GM23338 (cell line): ENCODE results near the gene DAB2. TPM values are rescaled to one million over a fixed set of nuclear protein-coding genes. Genes with fewer than 3 reads are reported as not detected.

Experiments
- ATAC-seq: fragments of 200-7000 bp; cut with Tn5 transposase; 3 replicates; pipeline ENCODE4 v1.9.1; 2020
- DNase-seq: peaks from one replicate; pipeline ENCODE4 v3.0.0-alpha.2; 2015; ENCODE audit warnings: low spot score
- H2AFZ ChIP-seq: fragments of 200-600 bp; sonication (generic); 2 replicates; pipeline ENCODE4 v1.8.0; 2016; ENCODE audit warnings: antibody characterized with exemption, mild to moderate bottlenecking, moderate library complexity
- H3F3A ChIP-seq: fragments of 200-600 bp; sonication (generic); replicated peaks from 2 replicates; pipeline ENCODE4 v1.8.0; 2017; ENCODE audit warnings: antibody characterized with exemption, mixed run types, low read depth
- H3K27ac ChIP-seq: fragments of 200-600 bp; sonication (generic); 2 replicates; pipeline ENCODE4 v1.6.1; 2016; ENCODE audit warnings: low read depth
- H3K27me3 ChIP-seq: fragments of 200-600 bp; sonication (generic); 2 replicates; pipeline ENCODE4 v1.8.0; 2016; ENCODE audit warnings: mild to moderate bottlenecking, mixed run types, moderate library complexity; ENCODE audit not compliant: insufficient read depth
- H3K36me3 ChIP-seq: fragments of 200-600 bp; sonication (generic); 2 replicates; pipeline ENCODE4 v1.8.0; 2016; ENCODE audit warnings: mild to moderate bottlenecking; ENCODE audit not compliant: insufficient read depth
- H3K4me1 ChIP-seq: fragments of 200-600 bp; sonication (generic); 2 replicates; pipeline ENCODE4 v1.8.0; 2016; ENCODE audit warnings: mild to moderate bottlenecking, moderate library complexity; ENCODE audit not compliant: insufficient read depth
- H3K4me2 ChIP-seq: fragments of 200-600 bp; sonication (generic); 2 replicates; pipeline ENCODE4 v1.7.1; 2017; ENCODE audit warnings: mixed run types
- H3K4me3 ChIP-seq: fragments of 200-600 bp; sonication (generic); 2 replicates; pipeline ENCODE4 v1.6.1; 2016; ENCODE audit warnings: mixed run types
- H3K79me2 ChIP-seq: fragments of 200-600 bp; sonication (generic); replicated peaks from 2 replicates; pipeline ENCODE4 v1.8.0; 2017; ENCODE audit warnings: mild to moderate bottlenecking; ENCODE audit not compliant: insufficient read depth
- H3K9me2 ChIP-seq: fragments of 200-600 bp; sonication (generic); 2 replicates; pipeline ENCODE4 v1.8.0; 2017; ENCODE audit not compliant: insufficient read depth
- H4K20me1 ChIP-seq: fragments of 200-600 bp; sonication (generic); replicated peaks from 2 replicates; pipeline ENCODE4 v1.8.0; 2017; ENCODE audit warnings: mild to moderate bottlenecking; ENCODE audit not compliant: insufficient read depth
- H3K27ac Mint-ChIP-seq: 2 replicates; pipeline ENCODE4 v1.8.0; 2020; ENCODE audit warnings: inconsistent platforms, mild to moderate bottlenecking, moderate library complexity, mixed read lengths
- H3K27me3 Mint-ChIP-seq: 3 replicates; pipeline ENCODE4 v1.8.0; 2022; ENCODE audit warnings: low read depth, mild to moderate bottlenecking, moderate library complexity, mixed read lengths, inconsistent platforms; ENCODE audit not compliant: insufficient read depth, poor library complexity
- H3K36me3 Mint-ChIP-seq: 3 replicates; pipeline ENCODE4 v1.8.0; 2021; ENCODE audit warnings: low read depth, mild to moderate bottlenecking, inconsistent platforms, moderate library complexity, mixed read lengths
- H3K4me1 Mint-ChIP-seq: 3 replicates; pipeline ENCODE4 v1.8.0; 2020; ENCODE audit warnings: mild to moderate bottlenecking, inconsistent platforms, mixed read lengths
- H3K4me3 Mint-ChIP-seq: 3 replicates; pipeline ENCODE4 v1.8.0; 2021; ENCODE audit warnings: moderate library complexity, mild to moderate bottlenecking, inconsistent platforms, mixed read lengths
- H3K9me3 Mint-ChIP-seq: 3 replicates; pipeline ENCODE4 v1.8.0; 2020; ENCODE audit warnings: moderate library complexity, mild to moderate bottlenecking, inconsistent platforms, mixed read lengths
- CREB1 ChIP-seq: fragments of 250-450 bp; sonication (Bioruptor Pico); IDR thresholded peaks from 2 replicates; pipeline ENCODE4 v1.5.0; 2020; ENCODE audit warnings: low read depth, mild to moderate bottlenecking, moderate library complexity
- EZH2 ChIP-seq: fragments of 200-600 bp; sonication (generic); IDR thresholded peaks from one replicate; pipeline ENCODE4 v1.8.0; 2017; ENCODE audit warnings: antibody characterized with exemption, mild to moderate bottlenecking, low read depth; ENCODE audit not compliant: unreplicated experiment
- EZH2phosphoT487 ChIP-seq: fragments of 200-600 bp; sonication (generic); IDR thresholded peaks from one replicate; pipeline ENCODE4 v1.8.1; 2018; ENCODE audit warnings: antibody characterized with exemption; ENCODE audit not compliant: unreplicated experiment
- JUNB ChIP-seq: IDR thresholded peaks from one replicate; pipeline ENCODE4 v1.6.1; 2016; ENCODE audit warnings: antibody characterized with exemption; ENCODE audit not compliant: unreplicated experiment
- NANOG ChIP-seq: IDR thresholded peaks from 2 replicates; pipeline ENCODE4 v1.6.1; 2016; ENCODE audit warnings: antibody characterized with exemption, borderline replicate concordance
- POLR2AphosphoS5 ChIP-seq: IDR thresholded peaks from 2 replicates; pipeline ENCODE4 v1.6.1; 2016; ENCODE audit warnings: antibody characterized with exemption, low read depth
- STAT1 ChIP-seq: IDR thresholded peaks from one replicate; pipeline ENCODE4 v1.6.1; 2016; ENCODE audit warnings: antibody characterized with exemption; ENCODE audit not compliant: unreplicated experiment
- ZNF114 ChIP-seq: fragments of 250-450 bp; sonication (Bioruptor Pico); IDR thresholded peaks from 2 replicates; pipeline ENCODE4 v1.5.0; 2020; ENCODE audit warnings: mild to moderate bottlenecking, moderate library complexity
- ZNF331 ChIP-seq: fragments of 250-450 bp; sonication (Bioruptor Pico); IDR thresholded peaks from 2 replicates; pipeline ENCODE4 v1.5.0; 2020; ENCODE audit warnings: low read depth, mild to moderate bottlenecking, moderate library complexity
- polyA plus RNA-seq: library from polyadenylated mRNA; unstranded; fragments of >200 nt; fragmentation: Nextera tagmentation; extraction: Ambion mirVana; gene quantifications from 2 replicates; pipeline ENCODE4 v1.2.1, GENCODE V29; 2016
- total RNA-seq: library from RNA; depleted of rRNA; stranded (reverse); fragments of >200 nt; shearing (Covaris generic); gene quantifications from 2 replicates; pipeline ENCODE4 v1.2.3, GENCODE V29; 2014
- TF ChIP-seq, protein P1 (sequence below): IDR thresholded peaks from one replicate; pipeline ENCODE4 v1.6.1; 2018; ENCODE audit warnings: antibody characterized with exemption; ENCODE audit not compliant: unreplicated experiment
- TF ChIP-seq, protein P2 (sequence below), 2 experiments: fragments of 200-600 bp in 1 of 2; sonication (generic) in 1 of 2; conservative IDR thresholded peaks; 2 replicates each; pipeline versions ENCODE4 v1.5.1 to v1.6.1; 2016 to 2017; ENCODE audit warnings: antibody characterized with exemption in 2 of 2, low read depth in 2 of 2, mild to moderate bottlenecking in 2 of 2, moderate library complexity in 1 of 2
- TF ChIP-seq, protein P3 (sequence below): fragments of 250-450 bp; sonication (Bioruptor Pico); IDR thresholded peaks from 2 replicates; pipeline ENCODE4 v1.5.0; 2020; ENCODE audit warnings: mild to moderate bottlenecking, moderate library complexity
- TF ChIP-seq, protein P4 (sequence below): IDR thresholded peaks from 2 replicates; pipeline ENCODE4 v1.6.1; 2016; ENCODE audit warnings: antibody characterized with exemption

DAB2 gene
- total and polyA plus RNA-seq, 2 experiments from 2014 or later: 6.4 to 8.4 TPM

DNA sequence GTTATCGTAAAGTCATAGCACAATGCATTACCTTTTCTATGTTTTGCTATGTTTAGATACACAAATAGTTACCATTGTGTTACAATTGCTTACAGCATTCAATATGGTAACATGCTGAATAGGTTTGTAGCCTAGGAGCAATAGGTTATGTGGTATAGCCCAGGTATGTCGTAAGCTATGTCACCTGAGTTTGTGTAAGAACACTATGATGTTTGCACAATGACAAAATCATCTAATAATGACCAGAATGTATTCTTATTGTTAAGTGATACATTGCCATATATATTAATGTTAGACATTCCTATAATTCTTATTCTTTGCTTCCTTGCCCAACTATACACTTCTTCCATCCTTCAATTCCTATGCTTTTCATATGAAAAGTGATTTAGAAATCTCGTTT, 18.2 kb upstream of the DAB2 start:
- Histone ChIP-seq H3K4me1 (peaks cover 2% of the 10 kb centered on the region; the same call in 1 of the 2 replicates), H3F3A (no peaks in the 10 kb centered on the region), H2AFZ (no peak overlapping the region), H3K36me3 (no peaks in the 10 kb centered on the region), H3K9me2 (no peaks in the 10 kb centered on the region), H3K79me2 (no peaks in the 10 kb centered on the region), H3K27ac (no peak overlapping the region), H3K27me3 (no peaks in the 10 kb centered on the region), H3K4me3 (no peak overlapping the region), H4K20me1 (no peaks in the 10 kb centered on the region), H3K4me2 (no peak overlapping the region)
- Mint-ChIP-seq H3K4me3 (no peak overlapping the region), H3K4me1 (no peaks in the 10 kb centered on the region), H3K36me3 (no peaks in the 10 kb centered on the region), H3K27ac (no peak overlapping the region), H3K9me3 (no peaks in the 10 kb centered on the region), H3K27me3 (no peaks in the 10 kb centered on the region)
- TF ChIP-seq JUNB: no peak
- TF ChIP-seq, protein P1, sequence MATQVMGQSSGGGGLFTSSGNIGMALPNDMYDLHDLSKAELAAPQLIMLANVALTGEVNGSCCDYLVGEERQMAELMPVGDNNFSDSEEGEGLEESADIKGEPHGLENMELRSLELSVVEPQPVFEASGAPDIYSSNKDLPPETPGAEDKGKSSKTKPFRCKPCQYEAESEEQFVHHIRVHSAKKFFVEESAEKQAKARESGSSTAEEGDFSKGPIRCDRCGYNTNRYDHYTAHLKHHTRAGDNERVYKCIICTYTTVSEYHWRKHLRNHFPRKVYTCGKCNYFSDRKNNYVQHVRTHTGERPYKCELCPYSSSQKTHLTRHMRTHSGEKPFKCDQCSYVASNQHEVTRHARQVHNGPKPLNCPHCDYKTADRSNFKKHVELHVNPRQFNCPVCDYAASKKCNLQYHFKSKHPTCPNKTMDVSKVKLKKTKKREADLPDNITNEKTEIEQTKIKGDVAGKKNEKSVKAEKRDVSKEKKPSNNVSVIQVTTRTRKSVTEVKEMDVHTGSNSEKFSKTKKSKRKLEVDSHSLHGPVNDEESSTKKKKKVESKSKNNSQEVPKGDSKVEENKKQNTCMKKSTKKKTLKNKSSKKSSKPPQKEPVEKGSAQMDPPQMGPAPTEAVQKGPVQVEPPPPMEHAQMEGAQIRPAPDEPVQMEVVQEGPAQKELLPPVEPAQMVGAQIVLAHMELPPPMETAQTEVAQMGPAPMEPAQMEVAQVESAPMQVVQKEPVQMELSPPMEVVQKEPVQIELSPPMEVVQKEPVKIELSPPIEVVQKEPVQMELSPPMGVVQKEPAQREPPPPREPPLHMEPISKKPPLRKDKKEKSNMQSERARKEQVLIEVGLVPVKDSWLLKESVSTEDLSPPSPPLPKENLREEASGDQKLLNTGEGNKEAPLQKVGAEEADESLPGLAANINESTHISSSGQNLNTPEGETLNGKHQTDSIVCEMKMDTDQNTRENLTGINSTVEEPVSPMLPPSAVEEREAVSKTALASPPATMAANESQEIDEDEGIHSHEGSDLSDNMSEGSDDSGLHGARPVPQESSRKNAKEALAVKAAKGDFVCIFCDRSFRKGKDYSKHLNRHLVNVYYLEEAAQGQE: no peak
- no peak for TF ChIP-seq EZH2phosphoT487
- TF ChIP-seq POLR2AphosphoS5: no peak
- no peak for TF ChIP-seq EZH2
- TF ChIP-seq, protein P2, sequence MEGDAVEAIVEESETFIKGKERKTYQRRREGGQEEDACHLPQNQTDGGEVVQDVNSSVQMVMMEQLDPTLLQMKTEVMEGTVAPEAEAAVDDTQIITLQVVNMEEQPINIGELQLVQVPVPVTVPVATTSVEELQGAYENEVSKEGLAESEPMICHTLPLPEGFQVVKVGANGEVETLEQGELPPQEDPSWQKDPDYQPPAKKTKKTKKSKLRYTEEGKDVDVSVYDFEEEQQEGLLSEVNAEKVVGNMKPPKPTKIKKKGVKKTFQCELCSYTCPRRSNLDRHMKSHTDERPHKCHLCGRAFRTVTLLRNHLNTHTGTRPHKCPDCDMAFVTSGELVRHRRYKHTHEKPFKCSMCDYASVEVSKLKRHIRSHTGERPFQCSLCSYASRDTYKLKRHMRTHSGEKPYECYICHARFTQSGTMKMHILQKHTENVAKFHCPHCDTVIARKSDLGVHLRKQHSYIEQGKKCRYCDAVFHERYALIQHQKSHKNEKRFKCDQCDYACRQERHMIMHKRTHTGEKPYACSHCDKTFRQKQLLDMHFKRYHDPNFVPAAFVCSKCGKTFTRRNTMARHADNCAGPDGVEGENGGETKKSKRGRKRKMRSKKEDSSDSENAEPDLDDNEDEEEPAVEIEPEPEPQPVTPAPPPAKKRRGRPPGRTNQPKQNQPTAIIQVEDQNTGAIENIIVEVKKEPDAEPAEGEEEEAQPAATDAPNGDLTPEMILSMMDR (conservative IDR thresholded peaks at IDR 0.05; ENCODE audit: low read depth in 2 of 2): no peak
- TF ChIP-seq CREB1 (CRISPR knock-in tag): no peak
- TF ChIP-seq, protein P3, sequence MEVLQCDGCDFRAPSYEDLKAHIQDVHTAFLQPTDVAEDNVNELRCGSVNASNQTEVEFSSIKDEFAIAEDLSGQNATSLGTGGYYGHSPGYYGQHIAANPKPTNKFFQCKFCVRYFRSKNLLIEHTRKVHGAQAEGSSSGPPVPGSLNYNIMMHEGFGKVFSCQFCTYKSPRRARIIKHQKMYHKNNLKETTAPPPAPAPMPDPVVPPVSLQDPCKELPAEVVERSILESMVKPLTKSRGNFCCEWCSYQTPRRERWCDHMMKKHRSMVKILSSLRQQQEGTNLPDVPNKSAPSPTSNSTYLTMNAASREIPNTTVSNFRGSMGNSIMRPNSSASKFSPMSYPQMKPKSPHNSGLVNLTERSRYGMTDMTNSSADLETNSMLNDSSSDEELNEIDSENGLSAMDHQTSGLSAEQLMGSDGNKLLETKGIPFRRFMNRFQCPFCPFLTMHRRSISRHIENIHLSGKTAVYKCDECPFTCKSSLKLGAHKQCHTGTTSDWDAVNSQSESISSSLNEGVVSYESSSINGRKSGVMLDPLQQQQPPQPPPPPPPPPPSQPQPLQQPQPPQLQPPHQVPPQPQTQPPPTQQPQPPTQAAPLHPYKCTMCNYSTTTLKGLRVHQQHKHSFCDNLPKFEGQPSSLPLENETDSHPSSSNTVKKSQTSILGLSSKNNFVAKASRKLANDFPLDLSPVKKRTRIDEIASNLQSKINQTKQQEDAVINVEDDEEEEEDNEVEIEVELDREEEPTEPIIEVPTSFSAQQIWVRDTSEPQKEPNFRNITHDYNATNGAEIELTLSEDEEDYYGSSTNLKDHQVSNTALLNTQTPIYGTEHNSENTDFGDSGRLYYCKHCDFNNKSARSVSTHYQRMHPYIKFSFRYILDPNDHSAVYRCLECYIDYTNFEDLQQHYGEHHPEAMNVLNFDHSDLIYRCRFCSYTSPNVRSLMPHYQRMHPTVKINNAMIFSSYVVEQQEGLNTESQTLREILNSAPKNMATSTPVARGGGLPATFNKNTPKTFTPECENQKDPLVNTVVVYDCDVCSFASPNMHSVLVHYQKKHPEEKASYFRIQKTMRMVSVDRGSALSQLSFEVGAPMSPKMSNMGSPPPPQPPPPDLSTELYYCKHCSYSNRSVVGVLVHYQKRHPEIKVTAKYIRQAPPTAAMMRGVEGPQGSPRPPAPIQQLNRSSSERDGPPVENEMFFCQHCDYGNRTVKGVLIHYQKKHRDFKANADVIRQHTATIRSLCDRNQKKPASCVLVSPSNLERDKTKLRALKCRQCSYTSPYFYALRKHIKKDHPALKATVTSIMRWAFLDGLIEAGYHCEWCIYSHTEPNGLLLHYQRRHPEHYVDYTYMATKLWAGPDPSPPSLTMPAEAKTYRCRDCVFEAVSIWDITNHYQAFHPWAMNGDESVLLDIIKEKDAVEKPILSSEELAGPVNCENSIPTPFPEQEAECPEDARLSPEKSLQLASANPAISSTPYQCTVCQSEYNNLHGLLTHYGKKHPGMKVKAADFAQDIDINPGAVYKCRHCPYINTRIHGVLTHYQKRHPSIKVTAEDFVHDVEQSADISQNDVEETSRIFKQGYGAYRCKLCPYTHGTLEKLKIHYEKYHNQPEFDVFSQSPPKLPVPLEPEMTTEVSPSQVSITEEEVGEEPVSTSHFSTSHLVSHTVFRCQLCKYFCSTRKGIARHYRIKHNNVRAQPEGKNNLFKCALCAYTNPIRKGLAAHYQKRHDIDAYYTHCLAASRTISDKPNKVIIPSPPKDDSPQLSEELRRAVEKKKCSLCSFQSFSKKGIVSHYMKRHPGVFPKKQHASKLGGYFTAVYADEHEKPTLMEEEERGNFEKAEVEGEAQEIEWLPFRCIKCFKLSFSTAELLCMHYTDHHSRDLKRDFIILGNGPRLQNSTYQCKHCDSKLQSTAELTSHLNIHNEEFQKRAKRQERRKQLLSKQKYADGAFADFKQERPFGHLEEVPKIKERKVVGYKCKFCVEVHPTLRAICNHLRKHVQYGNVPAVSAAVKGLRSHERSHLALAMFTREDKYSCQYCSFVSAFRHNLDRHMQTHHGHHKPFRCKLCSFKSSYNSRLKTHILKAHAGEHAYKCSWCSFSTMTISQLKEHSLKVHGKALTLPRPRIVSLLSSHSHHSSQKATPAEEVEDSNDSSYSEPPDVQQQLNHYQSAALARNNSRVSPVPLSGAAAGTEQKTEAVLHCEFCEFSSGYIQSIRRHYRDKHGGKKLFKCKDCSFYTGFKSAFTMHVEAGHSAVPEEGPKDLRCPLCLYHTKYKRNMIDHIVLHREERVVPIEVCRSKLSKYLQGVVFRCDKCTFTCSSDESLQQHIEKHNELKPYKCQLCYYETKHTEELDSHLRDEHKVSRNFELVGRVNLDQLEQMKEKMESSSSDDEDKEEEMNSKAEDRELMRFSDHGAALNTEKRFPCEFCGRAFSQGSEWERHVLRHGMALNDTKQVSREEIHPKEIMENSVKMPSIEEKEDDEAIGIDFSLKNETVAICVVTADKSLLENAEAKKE (CRISPR knock-in tag): no peak
- TF ChIP-seq, protein P4, sequence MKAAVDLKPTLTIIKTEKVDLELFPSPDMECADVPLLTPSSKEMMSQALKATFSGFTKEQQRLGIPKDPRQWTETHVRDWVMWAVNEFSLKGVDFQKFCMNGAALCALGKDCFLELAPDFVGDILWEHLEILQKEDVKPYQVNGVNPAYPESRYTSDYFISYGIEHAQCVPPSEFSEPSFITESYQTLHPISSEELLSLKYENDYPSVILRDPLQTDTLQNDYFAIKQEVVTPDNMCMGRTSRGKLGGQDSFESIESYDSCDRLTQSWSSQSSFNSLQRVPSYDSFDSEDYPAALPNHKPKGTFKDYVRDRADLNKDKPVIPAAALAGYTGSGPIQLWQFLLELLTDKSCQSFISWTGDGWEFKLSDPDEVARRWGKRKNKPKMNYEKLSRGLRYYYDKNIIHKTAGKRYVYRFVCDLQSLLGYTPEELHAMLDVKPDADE: no peak
- TF ChIP-seq NANOG: no peak
- TF ChIP-seq ZNF331 (CRISPR knock-in tag): no peak
- no peak for TF ChIP-seq STAT1
- no peak for TF ChIP-seq ZNF114 (CRISPR knock-in tag)
- ATAC-seq (no peak), DNase-seq (no peak)
